Breast epithelium (tissue), 4 donors: ENCODE results near the gene OSTC. TPM values are rescaled to one million over a fixed set of nuclear protein-coding genes. Genes with fewer than 3 reads are reported as not detected.

Experiments used
- DNase-seq, 2 donors: peaks; one replicate each; pipeline ENCODE4 v3.0.0-alpha.2; 2019; ENCODE audit warnings: low spot score in 2 of 2
- H3K27ac ChIP-seq, 2 donors: fragments of 200-600 bp; sonication (generic) in 1 of 2; one replicate each; pipeline ENCODE4 v1.5.1; 2016 to 2019; ENCODE audit warnings: mild to moderate bottlenecking in 1 of 2
- H3K27me3 ChIP-seq, 2 donors: fragments of 200-600 bp; sonication (generic) in 1 of 2; one replicate each; pipeline versions ENCODE4 v1.5.1 to v1.6.0; 2017 to 2019; ENCODE audit warnings: control low read depth in 1 of 2, mild to moderate bottlenecking in 1 of 2
- H3K36me3 ChIP-seq: fragments of 200-600 bp; one replicate; pipeline ENCODE4 v1.5.1; 2019
- H3K4me1 ChIP-seq, 2 donors: fragments of 200-600 bp; sonication (generic); one replicate each; pipeline ENCODE4 v1.5.1; 2016 to 2019; ENCODE audit warnings: control low read depth in 1 of 2
- H3K4me3 ChIP-seq, 3 donors: fragments of 200-600 bp; sonication (generic); 1 replicate in 2 of 3; 2 replicates in 1 of 3; pipeline ENCODE4 v1.5.1; 2016 to 2019; ENCODE audit warnings: mild to moderate bottlenecking in 3 of 3, moderate library complexity in 2 of 3
- H3K9me3 ChIP-seq, 2 donors: fragments of 200-600 bp; sonication (generic) in 1 of 2; one replicate each; pipeline ENCODE4 v1.5.1; 2016 to 2019; ENCODE audit warnings: control low read depth in 1 of 2
- POLR2A ChIP-seq: fragments of 450-650 bp; IDR thresholded peaks from one replicate; pipeline ENCODE4 v1.6.1; 2016; ENCODE audit warnings: antibody characterized with exemption, mild to moderate bottlenecking, moderate library complexity
- POLR2AphosphoS5 ChIP-seq, 3 donors: sonication (generic); formaldehyde crosslinking; IDR thresholded peaks; one replicate each; pipeline ENCODE4 v1.6.1; 2017; ENCODE audit warnings: antibody characterized with exemption in 3 of 3
- intact Hi-C: fragments of 100-400 bp; cut with DNase I; formaldehyde crosslinking; loops from one replicate; pipeline ENCODE4 v1.15.1; 2023; ENCODE audit warnings: low total_unique reads
- total RNA-seq, 3 donors: library from RNA; depleted of rRNA; stranded (reverse); fragments of >200 nt; gene quantifications; one replicate each; pipeline ENCODE4 v1.1.0, GENCODE V29; 2016
- TF ChIP-seq, protein P1 (sequence below), 3 donors: fragments of 450-650 bp; IDR thresholded peaks; one replicate each; pipeline ENCODE4 v1.5.1; 2016 to 2017; ENCODE audit warnings: antibody characterized with exemption in 3 of 3, mild to moderate bottlenecking in 3 of 3, moderate library complexity in 3 of 3

Gene OSTC
- total RNA-seq, 3 donors from 2014 or later = 53.4 to 84.6 (median 63.1) TPM

DNA sequence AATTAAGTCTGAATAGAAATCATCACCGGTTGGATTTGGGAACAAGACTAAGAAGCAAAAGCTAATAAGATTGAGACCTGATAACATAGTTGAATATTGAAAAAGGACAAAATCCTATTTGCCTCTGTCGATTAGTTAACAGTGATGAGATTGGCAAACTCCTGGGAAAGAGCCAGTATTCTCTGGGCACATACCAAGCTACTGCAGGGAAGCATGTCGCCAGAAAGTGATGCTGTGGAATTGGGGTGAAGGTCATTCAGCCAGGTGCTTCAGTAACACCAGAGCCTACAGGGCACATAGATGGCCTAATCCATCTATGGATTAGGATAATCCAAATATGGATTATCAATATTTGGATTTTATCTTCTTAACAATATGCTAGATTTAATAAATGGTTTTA, 44.0 kb downstream of the OSTC start:
- no peak for DNase-seq
- no peaks in the 10 kb centered on the region for H3K36me3 ChIP-seq
- H3K9me3 ChIP-seq = no peaks in the 10 kb centered on the region
- H3K4me3 ChIP-seq = no peak overlapping the region
- intact Hi-C loops = no loop called here
- no peak for TF ChIP-seq POLR2AphosphoS5 (IDR thresholded peaks at IDR 0.05)
- TF ChIP-seq, protein P1, sequence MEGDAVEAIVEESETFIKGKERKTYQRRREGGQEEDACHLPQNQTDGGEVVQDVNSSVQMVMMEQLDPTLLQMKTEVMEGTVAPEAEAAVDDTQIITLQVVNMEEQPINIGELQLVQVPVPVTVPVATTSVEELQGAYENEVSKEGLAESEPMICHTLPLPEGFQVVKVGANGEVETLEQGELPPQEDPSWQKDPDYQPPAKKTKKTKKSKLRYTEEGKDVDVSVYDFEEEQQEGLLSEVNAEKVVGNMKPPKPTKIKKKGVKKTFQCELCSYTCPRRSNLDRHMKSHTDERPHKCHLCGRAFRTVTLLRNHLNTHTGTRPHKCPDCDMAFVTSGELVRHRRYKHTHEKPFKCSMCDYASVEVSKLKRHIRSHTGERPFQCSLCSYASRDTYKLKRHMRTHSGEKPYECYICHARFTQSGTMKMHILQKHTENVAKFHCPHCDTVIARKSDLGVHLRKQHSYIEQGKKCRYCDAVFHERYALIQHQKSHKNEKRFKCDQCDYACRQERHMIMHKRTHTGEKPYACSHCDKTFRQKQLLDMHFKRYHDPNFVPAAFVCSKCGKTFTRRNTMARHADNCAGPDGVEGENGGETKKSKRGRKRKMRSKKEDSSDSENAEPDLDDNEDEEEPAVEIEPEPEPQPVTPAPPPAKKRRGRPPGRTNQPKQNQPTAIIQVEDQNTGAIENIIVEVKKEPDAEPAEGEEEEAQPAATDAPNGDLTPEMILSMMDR (IDR thresholded peaks at IDR 0.05) = no peak
- TF ChIP-seq POLR2A = no peak
- no peaks in the 10 kb centered on the region for H3K27me3 ChIP-seq
- no peak overlapping the region for H3K27ac ChIP-seq
- H3K4me1 ChIP-seq = no peaks in the 10 kb centered on the region

- Histone ChIP-seq H3K36me3 (no peaks in the 10 kb centered on the region), H3K9me3 (no peaks in the 10 kb centered on the region), H3K4me1 (no peaks in the 10 kb centered on the region), H3K27me3 (no peaks in the 10 kb centered on the region), H3K27ac (no peak overlapping the region), H3K4me3 (no peak overlapping the region)
- DNase-seq = no peak
- no peak for TF ChIP-seq POLR2AphosphoS5 (IDR thresholded peaks at IDR 0.05)
- TF ChIP-seq POLR2A = no peak
- TF ChIP-seq, protein P1 (IDR thresholded peaks at IDR 0.05) = no peak
- intact Hi-C loops = no loop called here
These were observed 44.7 kb downstream of the OSTC start for GRCh38 chr4:108695062-108695461.

DNA sequence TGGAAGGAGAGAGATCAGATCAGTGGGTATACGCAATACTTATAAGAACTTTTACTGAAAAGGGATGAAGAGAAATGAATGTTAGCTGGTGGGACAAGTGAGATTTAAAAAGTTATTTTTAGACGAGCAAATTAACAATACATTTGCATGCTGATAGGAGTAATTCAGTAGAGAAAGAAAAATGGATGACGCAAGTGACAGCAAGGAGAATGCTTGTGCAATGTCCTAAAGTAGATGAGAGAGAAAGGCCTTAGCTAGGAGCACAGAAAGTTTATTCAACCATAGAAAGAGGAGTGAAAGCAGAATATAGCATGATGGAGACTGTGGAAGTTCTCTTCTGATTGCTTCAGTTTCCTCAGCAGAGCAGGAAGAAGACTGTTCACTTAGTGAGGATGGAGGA, 45.8 kb downstream of the OSTC start:
- intact Hi-C loops = no loop called here
- H3K36me3 ChIP-seq = no peaks in the 10 kb centered on the region

GRCh38 chr4:108700081-108700757, 49.8 kb downstream of the OSTC start:
- Histone ChIP-seq H3K36me3 (no peaks in the 10 kb centered on the region), H3K9me3 (no peaks in the 10 kb centered on the region), H3K4me3 (no peak overlapping the region), H3K27ac (no peak overlapping the region), H3K27me3 (no peaks in the 10 kb centered on the region), H3K4me1 (no peaks in the 10 kb centered on the region)
- DNase-seq = no peak
- TF ChIP-seq POLR2AphosphoS5 (IDR thresholded peaks at IDR 0.05) (no peak), POLR2A (no peak)
- TF ChIP-seq, protein P1 (IDR thresholded peaks at IDR 0.05) = no peak
- intact Hi-C loops = no loop called here

More for the DNA sequence above, 45.8 kb downstream of the OSTC start:
- H3K27ac ChIP-seq = no peak overlapping the region
- H3K4me1 ChIP-seq = no peaks in the 10 kb centered on the region
- DNase-seq = no peak
- no peaks in the 10 kb centered on the region for H3K27me3 ChIP-seq
- H3K9me3 ChIP-seq = no peaks in the 10 kb centered on the region
- H3K4me3 ChIP-seq = no peak overlapping the region
- TF ChIP-seq POLR2AphosphoS5 (IDR thresholded peaks at IDR 0.05) = no peak
- no peak for TF ChIP-seq POLR2A
- TF ChIP-seq, protein P1 (IDR thresholded peaks at IDR 0.05) = no peak

GRCh38 chr4:108702960-108703359, 52.6 kb downstream of the OSTC start:
- no peak overlapping the region for H3K4me3 ChIP-seq
- intact Hi-C loops = no loop called here
- H3K36me3 ChIP-seq = no peaks in the 10 kb centered on the region
- H3K4me1 ChIP-seq = no peaks in the 10 kb centered on the region
- H3K9me3 ChIP-seq = no peaks in the 10 kb centered on the region
- H3K27me3 ChIP-seq = no peaks in the 10 kb centered on the region
- no peak for DNase-seq
- TF ChIP-seq POLR2AphosphoS5 (IDR thresholded peaks at IDR 0.05) (no peak), POLR2A (no peak)
- TF ChIP-seq, protein P1 (IDR thresholded peaks at IDR 0.05) = no peak
- no peak overlapping the region for H3K27ac ChIP-seq
